CMK (cell line): ENCODE measurements around the gene GUCA2B.

ENCODE experiments used
- DNase-seq: peaks from one replicate; pipeline ENCODE4 v3.0.0-alpha.2; 2010; ENCODE audit warnings: low read depth

Gene GUCA2B

DNA sequence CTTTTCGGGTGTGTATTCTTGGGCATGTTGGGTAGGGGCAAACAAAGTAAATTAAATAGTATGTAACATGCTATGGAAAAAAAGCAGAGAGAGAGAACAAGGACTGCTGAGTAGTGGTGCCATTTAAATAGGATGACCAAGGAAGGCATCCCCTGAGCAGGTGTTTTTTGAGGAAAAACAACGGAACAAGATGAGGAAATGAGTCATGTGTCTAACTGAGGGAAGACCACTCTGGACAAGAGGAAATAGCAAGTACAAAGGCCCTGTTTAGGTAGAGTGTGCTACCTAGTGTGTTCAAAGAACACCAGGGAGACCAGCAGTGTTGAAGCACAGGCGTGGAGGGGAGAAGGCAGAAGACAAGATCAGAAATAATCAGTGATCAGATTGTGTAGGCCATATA, 31.4 kb downstream of the GUCA2B start:
- DNase-seq: no peak

DNA sequence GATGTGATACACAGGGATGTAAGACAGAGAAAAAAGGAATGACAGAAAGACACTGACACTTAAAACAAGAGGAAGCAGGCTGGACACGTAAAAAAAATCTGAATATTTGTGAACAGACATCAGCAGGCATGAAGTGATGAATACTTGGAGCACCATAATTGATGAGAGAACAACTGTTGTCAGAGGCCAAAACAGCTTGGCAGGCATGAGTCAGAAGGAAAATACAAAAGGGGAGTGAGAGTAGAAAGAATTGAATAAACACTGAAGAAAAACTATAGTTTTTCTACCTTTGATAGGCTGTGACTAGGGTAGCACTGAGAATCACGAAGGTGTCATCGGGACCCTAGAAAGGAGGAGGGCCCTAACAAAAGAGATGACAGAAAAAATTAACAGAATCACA, 32.9 kb downstream of the GUCA2B start:
- no peak for DNase-seq

DNA sequence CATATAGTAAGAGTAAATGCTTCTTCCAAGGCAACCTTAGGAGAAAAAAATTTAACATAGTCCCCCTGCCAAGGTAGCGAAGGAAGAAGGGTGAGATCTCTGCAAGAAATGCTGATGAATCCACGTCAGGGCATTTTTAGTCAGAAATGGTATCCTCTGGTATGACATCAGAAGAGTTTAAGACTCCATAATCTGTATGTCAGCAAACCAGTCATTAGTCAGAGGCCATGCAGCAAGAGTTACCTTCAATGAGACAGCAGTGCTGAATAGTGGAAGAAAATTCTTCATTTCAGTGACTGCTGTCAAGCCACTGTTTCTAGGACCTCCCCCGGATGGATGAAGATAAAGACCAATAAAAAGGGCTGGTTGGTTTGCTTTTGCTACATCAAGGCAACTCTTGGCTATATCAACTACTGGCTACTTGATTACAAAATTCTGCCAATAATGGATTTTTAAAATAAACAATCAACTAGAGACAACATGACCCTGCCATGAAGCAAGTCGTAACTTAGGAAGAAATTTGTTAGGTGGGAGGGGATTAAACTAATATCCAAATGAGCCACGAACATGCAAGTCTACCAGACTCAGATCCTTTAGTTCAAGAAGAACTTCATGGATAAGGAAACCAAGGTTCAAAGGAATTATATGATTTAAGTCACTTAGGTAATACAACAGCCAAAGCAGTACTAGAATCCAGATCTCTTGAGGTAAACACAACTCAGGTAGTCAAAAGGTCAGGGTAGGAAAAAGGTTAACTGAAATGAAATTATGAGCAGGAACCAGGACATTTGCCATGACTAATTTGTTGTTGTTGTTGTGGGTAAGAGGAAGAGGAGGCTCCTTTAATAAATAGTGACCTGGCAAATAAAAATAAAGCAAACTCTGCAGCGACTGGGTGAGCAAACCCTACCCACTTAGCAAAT, 37.0 kb downstream of the GUCA2B start:
- DNase-seq: no peak

DNA sequence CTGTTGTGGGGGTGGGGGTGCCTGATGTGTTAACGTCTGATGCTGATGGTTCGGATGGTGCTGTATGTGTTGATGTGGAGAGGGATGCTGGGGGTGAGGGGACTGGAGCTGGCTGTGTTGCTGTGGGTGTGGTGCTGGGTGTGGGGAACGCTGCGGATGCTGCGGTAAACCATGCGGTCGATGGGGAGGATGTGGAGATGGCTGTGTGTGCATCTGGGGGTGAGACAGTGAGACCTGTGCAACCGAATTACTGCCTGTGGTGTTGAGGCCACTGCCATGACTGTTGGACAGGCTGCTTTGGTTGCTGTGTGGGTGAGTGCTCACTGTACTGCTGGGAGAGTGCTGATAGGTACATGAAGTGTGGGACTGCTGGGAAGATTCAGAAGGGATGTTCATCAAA, 38.1 kb downstream of the GUCA2B start:
- no peak for DNase-seq

DNA sequence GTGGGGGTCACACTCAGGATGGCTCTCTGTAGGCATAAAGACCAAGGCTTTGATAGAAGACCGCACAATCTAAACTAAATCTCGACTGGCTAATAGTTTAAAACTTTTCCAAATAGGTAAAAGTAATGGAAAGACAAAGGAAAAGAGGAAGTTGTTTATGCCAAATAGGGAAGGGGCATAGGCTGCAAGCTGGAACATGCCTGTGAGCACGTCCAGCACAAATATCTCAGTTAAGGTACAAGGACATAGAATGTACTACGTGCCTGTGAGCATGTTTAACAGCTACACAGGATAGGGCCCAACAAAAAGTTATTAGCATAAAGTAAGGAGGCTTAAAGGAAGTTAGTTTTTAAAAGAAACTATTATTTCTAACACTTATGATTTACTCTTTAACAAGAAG, 38.9 kb downstream of the GUCA2B start:
- DNase-seq: no peak

DNA sequence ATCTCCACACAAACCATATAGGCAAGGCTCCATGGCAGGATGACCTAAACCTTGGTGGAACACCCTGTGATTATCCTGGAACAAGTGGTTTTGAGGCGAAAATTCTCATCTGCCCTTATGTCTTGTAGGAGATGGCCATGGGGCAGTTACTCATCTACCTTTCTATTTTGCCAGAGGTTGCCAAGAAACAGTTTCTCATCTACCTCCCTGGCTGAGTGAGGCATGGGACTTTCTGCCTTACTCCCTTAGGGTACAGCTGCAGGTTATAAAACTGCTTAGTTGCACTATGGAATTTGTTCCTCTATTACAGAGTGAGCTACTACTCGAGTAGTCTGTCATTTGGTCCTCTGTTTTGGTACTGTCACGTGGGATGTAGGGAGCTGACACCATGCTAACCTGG, 42.6 kb downstream of the GUCA2B start:
- no peak for DNase-seq

DNA sequence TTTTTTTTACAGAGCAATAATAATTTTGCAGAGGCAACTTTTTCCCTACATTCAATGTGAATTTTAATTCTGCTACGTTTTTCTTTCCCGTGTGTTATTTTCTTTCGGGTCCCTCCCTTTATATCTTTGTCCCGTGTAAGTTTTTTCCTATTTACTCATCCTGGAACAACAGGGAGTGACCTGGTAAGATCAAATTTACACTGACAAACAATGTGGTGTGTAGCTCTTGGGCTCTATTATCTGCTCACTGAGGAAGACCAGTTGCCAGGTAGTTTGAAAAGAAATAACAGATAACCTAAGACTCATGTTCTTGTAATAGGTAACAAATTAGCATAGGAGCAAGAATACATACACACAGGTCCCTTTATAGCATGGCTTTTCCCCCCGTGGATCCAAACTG, 45.0 kb downstream of the GUCA2B start:
- no peak for DNase-seq

DNA sequence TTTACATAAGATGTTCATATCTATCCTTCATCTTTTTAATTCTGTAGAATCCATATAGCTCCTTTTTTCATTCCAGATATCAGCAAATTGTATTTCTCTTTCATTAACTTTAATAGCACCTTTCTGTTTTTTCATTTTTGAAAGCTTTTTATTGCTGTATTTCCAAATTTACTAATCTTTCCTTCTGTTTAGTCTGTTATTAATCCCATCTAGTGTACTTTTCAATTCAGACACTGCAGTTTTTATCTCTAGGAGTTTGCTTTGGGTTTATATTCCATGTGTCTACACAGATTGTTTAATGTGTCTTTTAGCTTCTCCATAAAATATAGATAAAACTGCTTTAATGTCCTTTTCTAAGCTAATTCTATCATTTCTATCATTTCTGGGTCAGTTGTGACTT, 48.8 kb downstream of the GUCA2B start:
- DNase-seq: no peak
